GM19043 (cell line): Measurements from ENCODE around the gene RAB6B.

Experiments
- ATAC-seq: cut with Tn5 transposase; IDR thresholded peaks from one replicate; pipeline ENCODE4 v1.9.1; 2021; ENCODE audit warnings: low read depth; ENCODE audit not compliant: unreplicated experiment

RAB6B gene

DNA sequence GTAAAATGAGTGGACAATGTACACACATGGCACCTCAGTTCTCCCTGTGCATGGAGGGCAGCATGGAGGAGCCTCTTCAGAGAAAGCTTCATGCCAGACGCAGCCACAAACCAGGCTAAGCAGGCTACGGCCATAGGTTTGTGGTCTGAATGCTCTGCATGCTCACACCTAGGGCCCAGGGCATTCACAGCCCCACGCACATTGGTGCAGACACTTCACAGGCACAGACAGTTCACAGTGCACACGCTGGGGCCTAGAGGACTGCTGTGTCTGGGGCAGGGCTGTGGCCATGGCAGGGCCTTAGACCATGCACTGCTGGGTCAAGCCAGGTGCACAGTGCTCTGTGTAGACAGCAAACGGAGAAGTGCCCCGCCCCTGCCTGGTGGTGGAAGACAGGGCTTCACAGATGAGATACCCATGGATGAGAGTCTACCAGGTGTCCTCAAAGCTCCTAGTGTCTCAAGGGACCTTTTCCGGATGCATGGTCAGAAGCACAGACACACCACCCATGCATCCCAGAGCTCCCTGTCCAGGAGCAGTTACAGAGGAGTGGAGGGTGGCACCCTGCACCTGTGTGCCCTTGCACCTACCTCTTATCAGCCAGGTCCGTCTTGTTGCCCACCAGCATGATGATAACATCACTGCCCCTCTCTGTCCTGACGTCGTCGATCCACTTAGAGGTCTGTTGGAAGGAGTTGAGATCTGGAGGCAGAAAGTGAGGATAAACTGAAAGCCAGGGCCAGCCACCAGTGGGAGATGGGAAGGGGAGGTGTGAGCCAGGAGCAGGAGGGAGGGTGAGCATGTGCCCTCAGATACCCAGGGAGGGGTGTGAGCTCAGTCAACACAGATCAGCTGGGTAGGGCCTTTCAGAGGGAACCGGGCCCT lies 56.5 kb downstream of the RAB6B start:
- ATAC-seq, result no peak

DNA sequence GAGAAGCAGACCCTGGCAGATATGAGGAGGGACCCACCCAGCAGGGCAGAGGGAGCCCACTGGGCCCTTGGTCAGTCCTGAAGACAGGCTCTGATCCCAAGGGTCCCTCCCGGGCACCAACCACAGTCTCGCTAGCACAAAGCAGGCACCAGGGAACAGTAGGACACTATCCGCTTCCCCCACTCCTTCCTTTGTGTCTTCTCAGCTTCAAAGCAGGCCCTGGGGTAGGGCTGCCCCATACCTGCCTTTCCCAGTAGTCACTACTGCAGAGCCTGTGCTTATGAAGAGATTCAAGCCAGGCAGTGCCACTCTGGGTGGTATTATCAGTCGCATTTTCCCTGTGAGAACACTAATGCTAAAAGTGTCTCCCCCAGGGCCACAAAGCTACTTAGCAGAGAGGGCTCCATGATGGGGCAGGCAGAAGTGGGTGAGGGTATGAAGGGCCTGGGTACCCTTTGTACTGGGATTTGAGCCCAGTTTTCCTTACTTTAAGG lies 57.3 kb downstream of the RAB6B start:
- no peak for ATAC-seq

DNA sequence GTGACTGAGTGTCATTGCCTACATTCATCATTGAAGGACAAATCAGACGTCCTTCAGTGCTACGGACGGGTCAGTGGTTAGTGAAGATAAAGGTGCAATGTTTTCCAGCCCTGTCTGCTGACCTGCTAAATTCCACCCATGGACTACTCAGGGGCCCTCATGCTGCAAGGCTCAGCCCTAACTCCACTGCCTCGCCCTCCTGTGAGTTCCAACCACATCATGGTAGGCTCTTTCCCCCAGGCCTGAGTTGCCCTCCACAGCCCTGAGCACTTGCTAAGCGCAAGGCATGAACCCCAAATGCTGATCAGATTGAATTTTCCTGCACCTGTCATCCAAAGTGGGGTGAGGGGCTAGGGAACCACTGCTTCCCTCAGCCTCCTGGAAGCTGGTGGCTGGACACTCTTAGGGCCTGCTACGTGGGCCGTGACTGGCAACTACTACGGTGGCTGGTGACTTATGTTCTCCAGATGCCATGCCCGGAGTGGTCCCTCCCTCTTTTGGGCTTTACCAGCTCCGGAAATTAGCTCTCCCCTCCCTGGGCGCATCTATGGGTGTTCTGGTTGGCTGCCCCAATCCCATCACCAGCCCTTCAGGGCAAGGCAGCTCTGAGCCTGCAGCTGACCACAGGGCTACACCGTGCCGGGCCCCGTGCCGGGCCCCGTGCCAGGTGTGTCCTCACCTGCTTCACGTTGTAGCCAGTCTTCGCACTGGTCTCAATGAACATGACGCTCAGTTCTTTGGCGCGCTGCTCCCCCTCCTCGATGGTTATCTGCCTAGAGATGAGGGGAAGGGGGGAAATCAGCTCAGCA lies 58.0 kb downstream of the RAB6B start:
- ATAC-seq, result no peak

DNA sequence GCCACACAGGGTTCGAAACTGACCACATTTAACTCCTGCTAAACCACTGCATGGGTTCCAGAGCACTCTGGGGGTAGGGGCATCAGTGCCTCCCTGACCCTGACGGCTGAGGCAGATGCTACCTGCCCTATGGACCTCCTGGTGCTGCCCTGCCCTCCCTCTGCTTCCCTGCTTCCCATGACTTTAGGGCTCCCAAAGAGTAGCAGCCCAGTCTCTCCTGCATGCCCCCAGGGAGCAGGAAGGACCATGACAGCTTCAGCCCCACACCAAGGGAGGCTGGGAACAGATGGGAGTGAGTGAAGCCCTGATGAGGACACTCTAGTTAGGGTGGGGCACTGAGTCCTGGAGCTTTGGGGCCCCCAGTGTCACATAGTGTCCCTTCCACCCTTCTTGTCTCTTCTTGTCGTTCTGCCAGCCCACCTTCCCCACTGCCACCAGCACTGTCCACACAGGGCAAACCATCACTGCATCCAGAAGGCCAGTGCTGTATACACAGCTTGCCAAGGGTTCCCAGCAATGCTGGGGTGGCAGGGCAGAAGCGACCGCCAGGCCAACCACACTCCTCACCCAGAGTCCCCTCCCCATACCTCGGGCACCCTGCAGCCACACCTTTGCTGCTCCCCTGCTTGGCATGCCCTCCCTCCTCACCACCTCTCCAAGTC lies 59.1 kb downstream of the RAB6B start:
- ATAC-seq, result no peak

DNA sequence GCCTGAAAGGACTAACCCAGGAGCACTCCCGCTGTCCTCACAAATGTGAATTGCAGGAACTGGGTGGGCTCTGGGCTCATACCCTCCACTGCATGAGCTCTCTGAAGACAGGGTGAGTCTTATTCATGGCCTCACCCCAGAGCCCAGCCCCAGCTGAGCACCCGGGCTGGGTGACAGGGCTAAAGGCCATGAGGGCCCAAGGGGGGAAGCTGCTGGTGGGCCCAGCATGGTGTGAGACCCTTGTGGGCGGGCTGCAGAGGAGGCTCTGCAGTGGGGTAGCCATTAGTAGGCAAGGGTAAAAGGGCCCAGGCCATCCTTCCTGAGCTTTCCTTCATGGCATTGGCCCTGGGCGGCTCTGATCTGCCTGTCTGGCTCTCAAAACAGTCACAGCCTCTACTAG lies 59.7 kb downstream of the RAB6B start:
- ATAC-seq, result no peak

DNA sequence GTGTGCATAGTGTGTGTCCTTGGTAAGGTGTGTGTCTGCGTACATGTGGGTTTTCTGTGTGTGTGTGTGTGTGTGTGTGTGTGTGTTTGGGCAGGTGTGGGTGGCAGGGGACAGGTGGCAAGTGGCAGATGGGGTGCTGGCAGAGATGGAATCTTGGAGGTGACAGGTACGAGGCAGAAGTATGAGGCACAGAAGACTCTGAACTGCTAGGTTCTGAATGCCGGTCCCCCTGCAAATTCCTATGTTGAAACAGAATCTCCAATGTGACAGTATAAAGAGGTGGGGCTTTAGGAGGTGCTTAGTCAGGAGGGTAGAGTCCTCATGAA lies 60.3 kb downstream of the RAB6B start:
- no peak for ATAC-seq

DNA sequence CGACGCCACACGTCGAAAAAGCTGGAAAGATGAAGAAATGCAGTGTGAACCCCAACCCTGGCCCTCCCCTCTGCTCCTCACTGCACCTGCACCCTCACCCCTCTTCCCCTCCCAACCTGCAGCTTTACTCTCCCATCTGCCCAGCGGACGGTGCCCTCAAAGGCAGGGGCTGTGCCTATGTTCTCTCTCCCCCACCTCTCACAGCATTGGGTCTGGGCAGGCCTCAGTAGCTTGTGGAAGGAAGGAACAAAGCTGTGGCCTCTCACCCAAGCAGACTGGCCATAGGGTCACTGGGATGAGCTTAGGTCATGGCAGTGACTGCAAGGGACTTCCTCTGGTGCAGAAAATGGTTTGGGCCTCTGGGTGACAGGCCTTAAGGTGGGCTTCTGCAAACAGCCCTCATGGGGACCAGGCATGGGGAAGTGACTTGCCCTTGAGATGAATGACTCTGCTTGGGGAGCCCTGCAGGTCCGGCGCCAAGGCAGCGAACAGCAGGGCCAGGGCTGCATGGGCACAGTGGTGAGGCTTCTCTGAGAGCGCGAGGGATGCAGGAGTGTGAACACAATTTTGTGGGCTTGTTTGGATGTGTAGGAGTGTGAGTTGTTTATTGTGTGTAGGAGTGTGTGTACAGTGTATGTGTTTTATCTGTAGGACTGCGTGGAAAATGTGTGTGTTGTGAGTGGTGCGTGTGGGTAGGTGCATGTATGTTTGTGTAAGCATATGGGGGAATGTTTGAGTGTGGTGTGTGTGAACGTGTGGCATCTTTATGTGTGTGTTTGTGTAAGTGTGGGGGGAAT lies 60.9 kb downstream of the RAB6B start:
- ATAC-seq, result no peak

DNA sequence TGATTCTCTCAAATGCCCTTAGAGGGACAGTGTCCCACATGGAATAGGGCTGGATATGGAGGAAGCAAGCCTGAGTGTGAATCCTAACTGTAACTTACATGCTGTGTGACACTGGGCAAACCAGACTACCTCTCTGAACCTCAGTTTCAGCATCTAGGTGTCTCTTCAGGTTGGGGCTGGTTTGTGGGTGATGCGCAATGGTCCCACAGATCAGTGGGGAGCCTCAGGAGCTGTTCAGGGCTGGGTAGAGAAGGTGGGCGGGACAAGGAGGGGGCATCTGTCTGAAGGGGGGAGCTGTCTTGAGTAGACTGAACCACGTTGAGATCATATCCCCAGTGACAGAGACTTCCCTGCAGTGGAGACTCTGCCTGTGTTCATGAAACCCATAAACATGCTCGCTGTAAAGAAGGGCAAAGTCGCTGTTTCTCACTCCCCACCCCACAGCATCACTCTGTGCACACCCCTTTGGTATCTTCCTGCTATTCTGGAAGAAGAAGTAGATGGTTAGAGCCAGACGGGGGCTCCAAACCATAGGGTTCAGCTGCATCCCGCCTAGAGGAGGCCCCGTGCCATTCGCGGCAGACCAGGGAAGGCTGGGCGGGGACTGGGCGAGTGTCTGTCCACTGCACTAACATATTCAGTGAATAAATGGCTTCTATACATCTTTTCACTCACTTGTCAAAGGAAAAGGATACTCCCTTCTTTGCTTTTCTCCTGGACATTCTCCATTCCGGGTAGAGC lies 61.6 kb downstream of the RAB6B start:
- no peak for ATAC-seq

DNA sequence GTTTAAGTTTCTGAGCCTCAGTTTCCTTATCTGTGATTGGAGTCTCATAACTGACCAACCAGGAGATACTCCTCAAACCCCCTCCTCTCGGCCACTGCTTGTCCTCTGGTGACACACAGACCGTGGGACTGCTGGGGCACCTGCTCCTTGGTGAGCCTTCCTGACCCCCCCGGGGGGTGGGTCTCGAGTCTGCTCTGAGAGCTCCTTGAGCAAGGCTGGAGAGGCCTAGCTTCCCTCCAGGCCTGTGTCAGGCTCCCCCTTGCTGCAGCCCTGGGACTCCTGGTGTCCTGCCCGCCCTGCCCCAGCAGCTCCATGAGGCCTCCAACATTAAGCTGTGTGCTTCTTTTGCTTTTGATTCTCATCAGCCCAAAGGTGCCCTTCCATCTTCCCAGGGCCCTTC lies 62.4 kb downstream of the RAB6B start:
- no peak for ATAC-seq

DNA sequence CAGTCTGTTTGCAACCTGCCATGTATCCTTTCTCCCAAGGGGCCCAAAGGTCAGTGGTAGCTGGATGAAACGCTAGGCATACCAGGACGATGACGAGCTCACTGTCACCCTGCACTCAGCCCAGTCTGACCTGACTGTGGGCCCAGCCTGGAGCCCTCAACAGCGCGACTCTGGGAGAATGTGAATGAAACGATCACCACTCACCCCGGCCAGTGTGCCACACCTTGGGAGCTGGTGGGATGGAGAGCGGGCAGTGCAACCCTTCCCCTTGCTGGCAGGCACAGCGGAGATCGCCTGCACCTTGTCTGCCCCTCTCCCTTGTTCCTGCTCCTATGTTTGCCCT lies 62.9 kb downstream of the RAB6B start:
- no peak for ATAC-seq

DNA sequence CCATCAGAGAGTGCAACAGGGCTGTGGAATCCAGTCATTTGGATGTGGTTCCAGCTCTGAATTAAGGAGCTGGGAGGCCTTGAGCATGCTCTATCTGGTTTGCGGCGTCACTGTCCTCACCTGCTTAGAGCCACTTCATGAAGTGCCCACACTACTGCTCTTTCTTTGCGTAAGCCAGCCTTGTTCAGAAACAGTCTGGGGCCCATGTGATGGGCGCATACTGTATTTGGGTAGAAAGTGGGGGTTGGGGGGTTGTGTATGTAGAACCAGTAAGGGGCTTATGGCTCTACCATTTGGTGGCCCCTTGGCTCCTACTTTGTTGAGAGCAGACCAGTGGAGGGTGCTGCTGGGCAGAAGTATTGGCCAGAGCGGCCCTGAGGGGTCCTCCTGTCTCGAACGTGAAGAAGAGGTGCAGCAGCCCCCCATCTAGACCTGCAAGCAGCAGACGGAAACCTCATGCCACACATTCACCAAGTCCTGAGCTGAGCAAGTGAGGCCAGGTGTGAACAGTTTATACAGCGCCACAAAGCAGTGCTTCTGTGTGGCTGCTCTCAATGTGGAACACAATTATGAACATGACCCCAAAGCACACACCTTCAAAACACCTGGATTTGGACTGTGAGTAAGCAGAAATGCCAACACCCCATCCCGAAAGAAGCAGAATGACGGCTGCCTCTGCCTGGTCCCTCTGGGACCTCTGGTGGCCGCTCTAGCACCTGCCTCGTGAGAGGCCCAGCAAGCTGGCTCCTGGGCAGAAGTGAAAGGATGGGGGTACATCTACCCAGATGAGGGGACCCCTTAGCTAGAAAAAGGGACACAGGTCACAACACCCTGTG lies 63.5 kb downstream of the RAB6B start:
- no peak for ATAC-seq

DNA sequence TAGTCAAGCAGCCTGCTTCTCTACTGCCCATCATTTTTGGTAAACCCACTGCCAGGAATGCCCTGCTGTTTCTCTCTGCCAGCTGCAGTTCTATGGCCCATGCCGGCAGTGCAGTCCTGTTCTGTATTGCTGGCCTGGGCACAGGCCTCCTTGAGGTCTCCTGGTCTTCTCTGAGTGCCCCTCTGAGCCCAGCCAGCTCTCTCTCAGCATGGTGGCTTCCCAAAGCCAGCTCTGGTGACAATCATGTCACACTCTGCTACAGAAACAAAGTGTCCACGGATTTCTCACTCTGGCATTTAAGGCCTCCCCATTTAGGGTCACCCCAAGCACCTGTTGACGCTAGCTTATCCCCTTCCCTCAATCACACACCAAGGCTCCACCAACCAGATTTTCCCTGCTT lies 65.6 kb downstream of the RAB6B start:
- no peak for ATAC-seq

DNA sequence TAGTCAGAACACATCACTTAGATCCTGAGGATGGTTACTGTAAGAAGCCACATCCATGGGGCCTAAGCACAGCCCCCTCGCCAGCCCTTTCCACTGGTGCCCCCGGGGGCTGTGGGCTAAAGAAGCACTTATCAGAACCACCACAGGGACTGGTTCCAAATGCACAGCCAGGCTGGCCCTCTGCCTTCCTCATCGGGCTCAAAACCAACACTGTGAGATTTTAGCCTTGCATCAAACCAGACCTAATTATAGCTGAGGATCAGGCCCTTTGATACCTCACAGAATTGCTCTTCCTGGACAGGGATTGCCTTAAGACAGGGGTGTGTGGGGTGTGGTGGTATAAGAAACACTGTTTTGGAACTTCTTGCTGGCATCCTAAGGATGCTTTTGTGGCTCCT lies 66.4 kb downstream of the RAB6B start:
- ATAC-seq, result no peak

DNA sequence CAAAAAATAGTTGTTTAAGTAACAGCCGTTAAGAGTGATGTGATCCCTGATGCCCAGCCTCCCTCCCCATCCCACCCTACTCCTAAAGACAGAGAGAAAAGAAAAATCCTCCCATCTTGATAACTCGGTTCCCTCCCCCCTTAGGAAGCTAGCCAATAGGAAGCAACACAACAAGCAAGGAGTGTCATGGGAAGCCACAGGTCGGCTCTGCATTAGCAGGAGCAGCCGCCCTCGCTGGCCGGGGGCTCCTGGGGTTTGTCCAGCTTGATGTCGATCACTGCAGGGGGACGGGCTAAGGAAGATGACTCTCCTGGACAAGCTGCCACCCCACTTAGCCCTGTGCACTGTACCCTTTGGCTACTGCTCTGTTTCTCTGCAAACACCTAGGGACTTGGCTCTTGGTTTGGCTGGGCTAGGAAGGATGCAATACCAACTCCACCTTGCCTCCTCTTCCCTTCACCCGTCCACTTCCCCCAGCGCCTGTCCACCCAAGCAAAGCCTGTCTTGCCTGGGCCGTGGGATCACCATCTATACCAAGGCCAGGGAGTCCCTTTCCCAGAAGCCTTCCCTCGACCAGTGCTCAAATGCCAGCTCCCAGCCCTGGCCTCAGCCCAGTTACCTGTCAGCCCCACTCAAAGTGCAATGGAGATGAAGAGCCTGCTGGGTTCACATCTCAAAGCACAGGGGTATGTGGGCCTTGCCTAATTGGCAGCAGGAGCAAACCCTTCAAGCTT lies 66.9 kb downstream of the RAB6B start:
- ATAC-seq, result no peak

DNA sequence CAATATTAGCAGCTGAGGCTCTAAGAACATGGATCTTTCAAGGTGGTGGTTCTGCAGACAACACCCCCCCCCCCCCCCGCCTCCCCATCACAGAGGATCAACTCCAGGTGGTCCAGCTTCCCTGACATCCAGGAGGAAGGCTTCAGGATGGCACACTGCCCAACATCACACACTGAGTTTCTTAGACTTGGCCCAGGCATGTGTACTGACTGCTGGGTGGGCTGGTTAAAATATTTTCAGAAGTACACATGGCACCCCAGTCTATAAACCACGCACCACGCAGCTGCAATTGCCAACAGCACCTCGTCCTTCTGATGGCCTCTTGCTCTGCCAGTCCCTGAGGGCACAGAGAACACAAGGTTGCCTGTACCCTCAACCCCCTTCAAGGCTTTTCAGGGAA lies 68.0 kb downstream of the RAB6B start:
- ATAC-seq, result no peak

DNA sequence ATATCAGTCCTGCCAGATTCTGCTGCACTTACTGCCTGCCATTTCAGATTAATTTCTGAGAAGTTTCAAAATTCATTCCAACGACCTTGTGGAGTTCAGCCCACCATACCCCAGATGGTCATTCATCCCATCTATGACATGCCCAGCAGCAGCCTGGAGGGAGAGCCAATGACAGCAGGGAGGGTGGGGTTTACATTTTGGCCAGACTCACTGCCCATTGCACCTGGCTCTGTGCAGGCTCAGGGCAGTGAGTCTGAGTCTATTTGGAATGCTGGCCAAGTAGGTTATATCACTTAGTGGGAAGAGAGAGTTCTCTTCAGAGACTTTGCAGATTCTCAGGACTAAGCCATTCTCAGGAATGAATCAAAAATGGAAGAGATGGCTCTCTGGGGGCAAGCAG lies 68.5 kb downstream of the RAB6B start:
- no peak for ATAC-seq

DNA sequence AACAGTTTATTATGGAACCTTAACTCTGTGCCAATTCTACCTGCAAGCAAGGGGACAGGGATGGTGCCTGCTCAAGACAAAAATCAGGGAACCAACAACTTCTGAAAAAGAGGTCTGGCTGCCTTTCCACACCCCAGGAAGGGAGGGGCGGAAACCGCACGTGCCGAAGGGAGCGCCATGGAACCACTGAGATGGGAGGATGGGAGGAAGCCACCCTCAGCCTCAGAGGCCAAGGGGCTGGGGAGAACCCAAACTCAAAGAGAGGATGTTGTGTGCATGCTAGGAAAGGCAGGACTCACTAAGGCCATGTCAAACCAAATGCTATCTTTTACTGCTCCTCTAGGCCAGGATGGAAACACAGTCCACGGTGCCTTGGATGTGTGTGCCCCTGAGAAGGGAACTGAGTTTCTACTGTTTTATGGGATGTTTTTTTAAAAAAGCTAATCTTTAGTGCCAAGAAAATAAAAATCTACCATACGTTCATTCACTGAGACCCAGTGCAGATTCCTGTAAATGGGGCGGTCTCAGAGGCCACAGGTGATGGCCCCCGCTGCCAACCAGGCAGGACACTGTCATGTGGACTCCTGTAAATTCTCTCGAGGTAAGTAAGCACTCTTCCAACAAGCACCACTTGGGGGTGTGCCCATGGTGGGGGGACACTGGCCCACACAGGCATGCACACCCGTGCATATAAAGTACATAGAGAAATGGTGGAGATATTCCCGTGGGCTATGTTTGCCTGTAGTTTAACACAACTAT lies 69.5 kb downstream of the RAB6B start:
- no peak for ATAC-seq
